GM18873 (cell line): ENCODE results near the gene LRRC61.
"Not testable (repeated sequence)": the region's sequence is repeated elsewhere in the genome, so short reads cannot be mapped to it uniquely, and the experiment has no call there.

ENCODE experiments used
- ATAC-seq: cut with Tn5 transposase; IDR thresholded peaks from one replicate; pipeline ENCODE4 v1.9.1; 2021; ENCODE audit warnings: mild to moderate bottlenecking, moderate library complexity, moderate number of reproducible peaks; ENCODE audit not compliant: unreplicated experiment, low FRiP score

Gene LRRC61

DNA sequence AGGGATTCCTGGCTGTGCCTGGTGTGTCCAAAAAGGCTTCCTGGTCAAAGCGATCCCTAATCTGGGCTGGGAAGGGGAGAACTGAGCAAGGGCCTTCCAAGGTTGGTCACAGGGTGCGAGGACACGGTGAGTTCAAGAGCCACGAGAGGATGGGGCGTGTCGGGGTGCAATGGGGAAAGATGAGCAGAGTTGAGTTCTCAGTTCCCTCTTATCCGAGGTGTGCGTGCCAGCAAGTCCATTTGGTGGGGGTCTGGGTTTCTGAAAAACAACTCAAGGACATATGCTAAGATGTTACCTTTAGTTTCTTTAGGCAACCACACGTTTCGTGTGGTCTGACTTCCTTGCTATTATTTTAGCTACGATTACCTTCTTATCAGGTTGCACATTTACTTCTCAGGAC is 57.3 kb downstream of the LRRC61 start:
- no peak for ATAC-seq

GRCh38 chr7:150381096-150381495 is 57.9 kb downstream of the LRRC61 start:
- no peak for ATAC-seq

- ATAC-seq: no peak
Measured at GRCh38 chr7:150381785-150382122, 58.6 kb downstream of the LRRC61 start.

DNA sequence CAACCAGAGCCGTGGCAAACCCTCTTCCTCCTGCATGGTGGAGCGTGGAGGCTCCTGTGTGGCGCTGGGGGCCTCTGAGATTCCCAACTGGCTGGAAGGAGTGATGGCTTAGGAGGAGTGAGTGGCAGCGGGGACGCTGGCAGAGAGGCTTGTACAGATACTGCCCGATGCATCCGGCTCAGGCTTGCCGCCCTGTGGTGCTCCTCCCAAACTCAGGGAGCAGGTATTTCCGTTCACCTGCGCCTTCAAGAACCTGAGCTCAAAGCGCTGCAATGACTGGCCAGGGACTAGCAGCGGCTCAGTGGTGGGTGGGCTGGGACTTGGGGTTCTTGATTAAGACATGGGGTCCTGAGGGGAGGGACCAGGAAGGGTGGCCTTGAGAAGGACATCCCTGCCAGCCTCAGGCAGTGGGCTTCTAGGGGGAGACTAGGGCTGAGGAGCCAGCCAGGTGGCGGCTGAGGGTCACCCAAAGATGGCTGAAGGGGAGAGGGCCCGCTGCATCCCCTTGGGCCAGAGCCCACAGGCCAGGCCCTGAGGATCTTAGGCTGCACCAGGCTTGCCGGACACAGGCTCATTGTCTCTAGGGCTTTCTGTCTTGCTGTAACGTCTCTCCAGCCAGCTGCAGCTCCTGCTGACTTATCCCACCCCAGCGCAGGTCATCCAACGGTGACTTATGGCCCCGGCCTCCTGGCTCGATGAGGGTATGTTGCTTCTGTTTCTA is 59.1 kb downstream of the LRRC61 start:
- ATAC-seq: no peak

DNA sequence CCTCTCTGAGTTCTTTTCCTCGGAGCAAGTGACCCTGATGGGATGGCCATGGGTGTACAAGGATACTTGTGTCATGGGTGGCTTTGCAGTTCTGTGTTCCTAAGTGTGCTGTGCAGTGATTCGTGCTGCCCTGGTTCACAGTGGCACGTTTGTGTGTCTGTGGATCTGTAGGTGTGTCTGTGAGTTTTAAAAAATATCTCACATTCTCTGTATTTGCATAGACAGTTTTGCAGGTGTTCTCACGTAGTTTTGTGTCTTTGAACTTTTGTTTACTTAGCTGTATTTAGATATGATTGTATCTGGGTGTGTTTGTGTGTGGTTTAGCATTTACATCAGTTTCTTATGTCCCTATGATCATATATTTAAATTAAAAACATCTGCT is 59.7 kb downstream of the LRRC61 start:
- ATAC-seq: no peak

- no peak for ATAC-seq
Measured at GRCh38 chr7:150383710-150384397, 60.7 kb downstream of the LRRC61 start.

- ATAC-seq: no peak
Measured at GRCh38 chr7:150384406-150385301, 61.5 kb downstream of the LRRC61 start.

DNA sequence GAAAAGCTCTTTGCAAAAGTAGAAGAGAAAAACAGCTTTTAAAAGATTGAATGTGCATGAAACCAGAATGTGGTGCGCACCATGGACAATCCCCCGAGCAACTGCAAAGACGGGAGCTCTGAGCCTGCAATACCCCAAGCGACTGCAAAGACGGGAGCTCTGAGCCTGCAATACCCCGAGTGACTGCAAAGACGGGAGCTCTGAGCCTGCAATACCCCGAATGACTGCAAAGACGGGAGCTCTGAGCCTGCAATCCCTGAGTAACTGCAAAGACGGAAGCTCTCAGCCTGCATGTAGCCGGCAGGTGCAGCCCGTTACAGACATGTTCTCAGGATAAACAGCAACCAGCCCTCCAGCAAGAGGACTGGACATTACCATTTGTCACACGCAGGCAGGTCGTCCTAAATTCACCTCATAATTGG is 62.2 kb downstream of the LRRC61 start:
- no peak for ATAC-seq

DNA sequence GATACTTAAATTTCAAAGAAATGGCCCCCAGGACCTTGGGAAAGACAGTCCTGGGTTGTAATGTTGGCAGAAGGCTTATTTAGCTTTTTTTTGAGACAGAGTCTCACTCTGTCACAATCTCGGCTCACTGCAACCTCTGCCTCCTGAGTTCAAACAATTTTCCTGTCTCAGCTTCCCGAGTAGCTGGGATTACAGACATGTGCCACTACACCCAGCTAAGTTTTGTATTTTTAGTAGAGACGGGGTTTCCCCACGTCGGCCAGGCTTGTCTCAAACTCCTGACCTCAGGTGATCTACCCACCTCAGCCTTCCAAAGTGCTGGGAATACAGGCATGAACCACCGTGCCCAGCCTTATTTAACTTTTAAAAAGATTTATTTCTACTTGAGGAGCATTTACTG is 62.7 kb downstream of the LRRC61 start:
- not testable (repeated sequence) for ATAC-seq
